GM21737 (cell line): ENCODE measurements around the gene PGGT1B.

Experiments
- ATAC-seq: cut with Tn5 transposase; IDR thresholded peaks from one replicate; pipeline ENCODE4 v1.9.1; 2021; ENCODE audit warnings: mild to moderate bottlenecking, moderate library complexity; ENCODE audit not compliant: unreplicated experiment

The PGGT1B gene

GRCh38 chr5:115184770-115185169, 77.9 kb downstream of the PGGT1B start:
- ATAC-seq = no peak

DNA sequence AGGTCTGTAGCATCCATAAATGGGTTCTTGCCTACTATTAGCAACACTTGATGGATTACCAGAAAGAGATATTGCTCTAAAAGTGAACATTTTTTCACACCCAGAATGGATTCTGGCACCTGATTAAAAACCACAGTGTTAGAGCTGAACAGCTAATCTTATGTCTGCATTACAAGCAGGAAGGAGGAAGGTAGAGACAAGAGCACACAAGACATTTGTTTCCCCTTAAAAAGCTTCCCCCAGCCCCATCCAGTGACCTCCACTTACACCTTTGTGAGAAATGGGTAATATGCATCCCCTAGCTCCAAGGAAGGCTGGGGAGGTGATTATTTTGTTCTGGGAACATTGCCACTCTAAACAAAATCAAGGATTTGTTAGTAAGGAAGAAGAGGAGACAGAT, 80.9 kb downstream of the PGGT1B start:
- ATAC-seq = no peak

GRCh38 chr5:115180165-115180709, 82.4 kb downstream of the PGGT1B start:
- peak; percentile 55 for ATAC-seq

- peak; percentile 15 for ATAC-seq
Observed at GRCh38 chr5:115179394-115180164, 83.1 kb downstream of the PGGT1B start.

- no peak for ATAC-seq
Observed at GRCh38 chr5:115179030-115179393, 83.7 kb downstream of the PGGT1B start.

DNA sequence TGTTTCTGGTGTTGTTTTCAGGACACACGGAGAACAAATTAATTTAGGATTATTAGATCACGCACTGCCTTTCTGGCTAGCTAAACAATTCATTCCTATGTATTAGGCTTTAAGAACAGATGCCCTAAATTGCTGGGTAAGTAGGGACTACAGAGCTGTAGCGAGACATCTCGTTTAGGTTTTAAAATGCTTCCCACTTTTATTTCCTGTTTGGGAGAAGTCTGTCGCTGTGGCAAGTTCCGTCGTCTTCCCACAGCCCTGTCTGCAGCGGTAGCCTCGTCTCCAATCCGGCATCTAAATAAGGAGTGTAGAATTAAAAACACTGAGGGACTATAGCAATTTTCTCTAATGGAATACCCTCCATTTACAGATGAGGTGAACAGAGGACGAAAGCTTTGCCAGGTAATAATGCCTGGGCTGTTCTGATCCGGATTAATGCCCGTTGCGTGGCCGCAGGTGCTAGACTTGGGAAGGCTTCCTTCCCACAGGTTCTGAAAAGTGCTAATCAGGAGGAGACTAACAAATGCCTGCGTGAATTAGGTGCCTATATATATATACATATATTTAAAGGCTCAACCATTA, 91.7 kb downstream of the PGGT1B start:
- no peak for ATAC-seq

DNA sequence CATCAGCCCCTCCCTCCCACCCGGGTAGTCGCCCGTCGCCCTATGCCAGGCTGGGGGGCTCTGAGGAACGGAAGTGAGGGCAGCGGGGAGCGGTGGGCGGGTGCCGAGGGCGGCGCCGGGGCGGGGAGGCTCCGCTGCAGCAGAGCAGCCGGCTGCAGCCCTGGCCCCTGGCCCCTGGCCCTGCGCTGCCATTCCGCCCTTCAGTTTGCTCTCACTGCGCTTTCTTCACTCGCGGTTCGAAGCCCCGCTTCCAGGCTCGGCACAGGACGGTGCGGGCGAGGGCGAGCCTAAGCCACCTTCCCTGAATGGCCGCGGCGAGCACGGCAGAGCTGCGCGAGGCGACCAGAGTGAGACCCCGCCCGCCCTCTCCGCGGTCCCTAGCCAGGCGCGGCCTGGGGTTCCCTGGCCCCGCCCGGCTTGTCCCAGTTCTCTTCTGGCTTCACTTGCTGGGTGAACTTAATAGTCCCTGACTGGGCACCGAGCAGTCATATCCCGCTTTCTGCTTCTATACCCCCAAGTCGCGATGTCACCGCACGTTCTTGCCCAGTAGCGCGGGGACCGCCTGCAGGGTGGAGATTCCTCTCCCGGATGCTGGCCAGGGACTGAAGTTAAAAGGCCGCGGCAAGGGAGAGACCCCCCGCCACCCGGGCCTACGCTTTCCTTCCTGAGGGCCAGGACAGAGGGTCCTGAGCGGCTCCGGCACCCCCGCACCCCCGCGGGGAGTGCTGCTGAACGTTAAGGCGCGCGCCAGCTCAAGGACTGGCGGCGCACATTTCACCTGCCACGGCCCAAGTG, 92.3 kb downstream of the PGGT1B start:
- peak; percentile 50 for ATAC-seq

DNA sequence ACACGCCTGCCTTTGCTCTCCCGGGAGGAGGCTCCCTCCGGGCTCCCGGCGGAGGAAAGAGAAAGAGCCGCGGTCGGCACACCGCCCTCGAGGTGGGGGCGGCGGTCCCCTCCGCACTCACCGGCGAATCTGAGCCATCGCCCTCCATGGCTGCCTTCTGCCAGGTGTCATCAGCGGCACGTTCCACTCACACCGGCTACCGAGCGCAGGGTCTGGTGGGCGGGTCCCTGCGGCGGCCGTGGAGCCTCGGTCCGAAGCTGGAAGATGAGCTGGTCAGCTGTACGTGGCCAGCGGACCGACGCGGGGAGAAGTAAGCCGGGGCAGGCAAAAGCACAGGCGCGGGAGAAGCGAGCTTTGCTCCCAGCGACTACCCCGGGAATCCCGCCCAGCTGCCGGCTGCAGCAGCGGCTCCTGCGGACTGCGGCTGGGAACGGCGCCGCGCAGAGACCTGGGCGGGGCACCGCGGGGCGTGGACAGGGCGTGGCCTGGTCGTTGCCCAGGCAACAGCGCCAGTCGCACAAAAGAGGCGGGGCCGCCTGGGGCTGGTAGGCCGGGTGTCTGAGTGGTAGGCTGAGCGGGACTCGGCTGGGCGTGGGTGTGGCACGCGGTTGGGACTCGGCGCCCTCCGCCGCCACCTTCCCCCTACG, 93.1 kb downstream of the PGGT1B start, which contains the start of gene TRIM36:
Gene TRIM36, minus strand, starts transcription at position 422 of the 647 bp plus-strand sequence. Its CDS starts 274 bp downstream, at position 148.
- peak; percentile 99 for ATAC-seq

DNA sequence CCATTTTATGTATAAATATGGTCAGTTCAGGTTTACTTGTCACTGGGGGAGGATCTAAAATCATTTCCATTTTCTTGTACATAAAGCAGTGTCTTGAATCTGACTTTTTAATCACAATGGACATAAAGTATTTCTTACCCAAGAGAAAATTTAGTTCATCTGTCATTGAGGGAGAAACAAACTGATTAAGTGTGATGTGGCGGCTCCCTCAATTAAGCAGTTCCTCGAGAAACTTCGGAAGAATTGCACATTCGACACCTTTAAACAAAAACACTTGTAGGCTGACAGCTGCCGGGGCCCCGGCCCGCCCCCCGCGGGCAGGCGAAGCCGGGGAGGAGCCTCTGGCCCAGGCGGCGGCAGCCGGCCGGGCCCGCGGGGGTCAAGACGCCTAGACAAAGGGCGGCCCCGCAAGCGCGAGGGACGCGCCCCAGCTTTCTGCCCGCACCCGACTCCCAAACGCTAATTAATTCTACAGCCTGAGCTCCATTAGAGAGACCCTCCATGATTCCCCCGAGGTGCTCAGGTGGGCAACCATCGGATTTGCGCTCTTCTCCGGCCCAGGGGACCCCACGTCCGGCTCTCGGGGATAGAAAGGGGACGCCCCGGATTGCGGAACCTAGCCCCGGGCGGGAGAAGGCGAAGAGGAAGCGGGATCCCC, 93.7 kb downstream of the PGGT1B start:
- ATAC-seq = peak; percentile 7

DNA sequence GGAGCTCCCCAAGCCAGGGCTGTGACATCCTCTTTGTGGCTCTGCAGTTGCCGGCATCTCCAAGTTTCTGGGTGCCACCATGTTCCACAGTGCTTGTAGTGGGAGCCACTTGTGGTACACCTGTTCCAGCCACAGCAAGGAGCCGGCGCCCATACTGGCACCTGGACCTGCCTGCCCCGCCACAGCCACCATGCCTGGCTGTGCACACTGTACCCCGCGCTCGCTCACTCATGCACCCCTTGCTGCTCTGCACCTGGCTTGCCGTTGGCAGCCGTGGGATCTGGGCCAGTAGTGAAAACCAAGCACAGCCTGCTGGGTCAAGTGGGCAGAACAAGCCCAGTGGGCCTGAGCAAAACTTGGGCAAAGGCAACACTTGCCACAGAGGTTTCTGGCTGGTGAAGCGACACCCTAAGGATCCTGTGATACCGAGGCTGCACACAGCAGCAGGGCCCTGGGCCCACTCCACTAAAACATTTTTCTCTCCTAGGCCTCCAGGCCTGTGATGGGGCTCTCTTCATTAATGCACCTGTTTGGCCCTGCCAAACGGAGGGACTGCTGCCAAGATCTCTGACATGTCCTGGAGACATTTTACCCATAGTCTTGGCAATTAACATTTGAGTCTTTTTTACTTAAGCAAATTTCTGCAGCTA, 95.8 kb downstream of the PGGT1B start:
- no peak for ATAC-seq

GRCh38 chr5:115165790-115166189, 96.9 kb downstream of the PGGT1B start:
- no peak for ATAC-seq

GRCh38 chr5:115160975-115161475, 101.7 kb downstream of the PGGT1B start:
- no peak for ATAC-seq
